Liver (tissue), 3 donors: ENCODE data around the gene BRICD5.

Source experiments
- EGR1 ChIP-seq, 2 donors: IDR thresholded peaks; 2 replicates each; pipeline ENCODE4 v1.6.1; 2016 to 2018; ENCODE audit warnings: antibody characterized with exemption in 2 of 2, low read depth in 2 of 2
- HNF4A ChIP-seq, 2 donors: conservative IDR thresholded peaks; 2 replicates each; pipeline ENCODE4 v1.6.1; 2016; ENCODE audit warnings: antibody characterized with exemption in 2 of 2, mild to moderate bottlenecking in 2 of 2
- HNF4G ChIP-seq: IDR thresholded peaks from 2 replicates; pipeline ENCODE4 v1.6.1; 2016; ENCODE audit warnings: antibody characterized with exemption
- JUND ChIP-seq, 2 donors: IDR thresholded peaks; 2 replicates each; pipeline ENCODE4 v1.6.1; 2016; ENCODE audit warnings: antibody characterized with exemption in 2 of 2
- RAD21 ChIP-seq, 2 donors: IDR thresholded peaks; 2 replicates each; pipeline ENCODE4 v1.6.1; 2016; ENCODE audit warnings: antibody characterized with exemption in 2 of 2, mild to moderate bottlenecking in 2 of 2
- RXRA ChIP-seq, 2 donors: IDR thresholded peaks; 2 replicates each; pipeline ENCODE4 v1.6.1; 2017 to 2018; ENCODE audit warnings: antibody characterized with exemption in 2 of 2, mild to moderate bottlenecking in 1 of 2
- SP1 ChIP-seq: IDR thresholded peaks from 2 replicates; pipeline ENCODE4 v1.6.1; 2018; ENCODE audit warnings: antibody characterized with exemption, mild to moderate bottlenecking
- TAF1 ChIP-seq: conservative IDR thresholded peaks from 2 replicates; pipeline ENCODE4 v1.6.1; 2016; ENCODE audit warnings: antibody characterized with exemption, mild to moderate bottlenecking
- YY1 ChIP-seq: IDR thresholded peaks from 2 replicates; pipeline ENCODE4 v1.6.1; 2016; ENCODE audit warnings: antibody characterized with exemption, mild to moderate bottlenecking
- TF ChIP-seq, protein P1 (sequence below): IDR thresholded peaks from 2 replicates; pipeline ENCODE4 v1.6.1; 2016; ENCODE audit warnings: antibody characterized with exemption
- TF ChIP-seq, protein P2 (sequence below): IDR thresholded peaks from 2 replicates; pipeline ENCODE4 v1.6.1; 2016; ENCODE audit warnings: antibody characterized with exemption, mild to moderate bottlenecking
- TF ChIP-seq, protein P3 (sequence below): fragments of 150-350 bp; IDR thresholded peaks from 2 replicates; pipeline ENCODE4 v1.5.1; 2017; ENCODE audit warnings: improper control_type of control experiment, low read depth, low read length; ENCODE audit not compliant: missing input control
- TF ChIP-seq, protein P4 (sequence below): IDR thresholded peaks from 2 replicates; pipeline ENCODE4 v1.6.1; 2016; ENCODE audit warnings: antibody characterized with exemption
- TF ChIP-seq, protein P5 (sequence below): IDR thresholded peaks from 2 replicates; pipeline ENCODE4 v1.6.1; 2016; ENCODE audit warnings: antibody characterized with exemption
- donor health status: healthy.
- donor health status: healthy.

DNA sequence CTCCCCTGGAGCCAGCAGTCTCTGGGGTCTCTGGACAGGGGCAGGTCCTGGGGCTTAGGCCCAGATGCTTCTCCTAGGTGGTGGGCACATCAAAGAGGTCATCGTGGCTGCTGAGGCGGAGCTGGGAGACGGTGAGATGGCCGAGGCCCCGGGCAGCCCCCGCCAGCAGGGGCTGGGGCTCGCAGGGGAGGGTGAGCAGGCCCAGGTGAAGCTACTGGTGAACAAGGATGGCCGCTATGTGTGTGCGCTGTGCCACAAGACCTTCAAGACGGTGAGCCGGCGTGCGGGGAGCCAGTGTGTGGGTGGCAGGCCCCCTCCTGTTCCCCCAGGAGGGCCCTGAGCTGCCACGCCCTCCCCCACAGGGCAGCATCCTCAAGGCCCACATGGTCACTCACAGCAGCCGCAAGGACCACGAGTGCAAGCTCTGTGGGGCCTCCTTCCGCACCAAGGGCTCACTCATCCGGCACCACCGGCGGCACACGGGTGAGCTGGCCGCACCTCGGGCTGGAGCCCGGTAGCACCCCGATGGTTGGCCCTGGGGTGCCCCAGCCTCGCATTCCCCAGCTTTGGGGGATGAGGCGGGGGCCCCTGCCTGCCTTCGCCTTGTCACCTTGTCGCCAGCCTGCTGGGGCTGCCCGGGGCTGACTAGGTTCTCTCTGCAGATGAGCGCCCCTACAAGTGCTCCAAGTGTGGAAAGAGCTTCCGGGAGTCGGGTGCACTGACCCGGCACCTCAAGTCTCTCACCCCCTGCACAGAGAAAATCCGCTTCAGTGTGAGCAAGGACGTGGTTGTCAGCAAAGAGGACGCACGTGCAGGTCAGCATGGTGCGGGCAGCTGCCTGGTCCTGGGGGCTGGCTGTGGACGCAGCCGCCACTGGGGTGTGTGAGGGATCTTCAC is 21.7 kb upstream of the BRICD5 start:
- TF ChIP-seq, protein P1, sequence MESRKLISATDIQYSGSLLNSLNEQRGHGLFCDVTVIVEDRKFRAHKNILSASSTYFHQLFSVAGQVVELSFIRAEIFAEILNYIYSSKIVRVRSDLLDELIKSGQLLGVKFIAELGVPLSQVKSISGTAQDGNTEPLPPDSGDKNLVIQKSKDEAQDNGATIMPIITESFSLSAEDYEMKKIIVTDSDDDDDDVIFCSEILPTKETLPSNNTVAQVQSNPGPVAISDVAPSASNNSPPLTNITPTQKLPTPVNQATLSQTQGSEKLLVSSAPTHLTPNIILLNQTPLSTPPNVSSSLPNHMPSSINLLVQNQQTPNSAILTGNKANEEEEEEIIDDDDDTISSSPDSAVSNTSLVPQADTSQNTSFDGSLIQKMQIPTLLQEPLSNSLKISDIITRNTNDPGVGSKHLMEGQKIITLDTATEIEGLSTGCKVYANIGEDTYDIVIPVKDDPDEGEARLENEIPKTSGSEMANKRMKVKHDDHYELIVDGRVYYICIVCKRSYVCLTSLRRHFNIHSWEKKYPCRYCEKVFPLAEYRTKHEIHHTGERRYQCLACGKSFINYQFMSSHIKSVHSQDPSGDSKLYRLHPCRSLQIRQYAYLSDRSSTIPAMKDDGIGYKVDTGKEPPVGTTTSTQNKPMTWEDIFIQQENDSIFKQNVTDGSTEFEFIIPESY, result no peak
- TF ChIP-seq, protein P2, sequence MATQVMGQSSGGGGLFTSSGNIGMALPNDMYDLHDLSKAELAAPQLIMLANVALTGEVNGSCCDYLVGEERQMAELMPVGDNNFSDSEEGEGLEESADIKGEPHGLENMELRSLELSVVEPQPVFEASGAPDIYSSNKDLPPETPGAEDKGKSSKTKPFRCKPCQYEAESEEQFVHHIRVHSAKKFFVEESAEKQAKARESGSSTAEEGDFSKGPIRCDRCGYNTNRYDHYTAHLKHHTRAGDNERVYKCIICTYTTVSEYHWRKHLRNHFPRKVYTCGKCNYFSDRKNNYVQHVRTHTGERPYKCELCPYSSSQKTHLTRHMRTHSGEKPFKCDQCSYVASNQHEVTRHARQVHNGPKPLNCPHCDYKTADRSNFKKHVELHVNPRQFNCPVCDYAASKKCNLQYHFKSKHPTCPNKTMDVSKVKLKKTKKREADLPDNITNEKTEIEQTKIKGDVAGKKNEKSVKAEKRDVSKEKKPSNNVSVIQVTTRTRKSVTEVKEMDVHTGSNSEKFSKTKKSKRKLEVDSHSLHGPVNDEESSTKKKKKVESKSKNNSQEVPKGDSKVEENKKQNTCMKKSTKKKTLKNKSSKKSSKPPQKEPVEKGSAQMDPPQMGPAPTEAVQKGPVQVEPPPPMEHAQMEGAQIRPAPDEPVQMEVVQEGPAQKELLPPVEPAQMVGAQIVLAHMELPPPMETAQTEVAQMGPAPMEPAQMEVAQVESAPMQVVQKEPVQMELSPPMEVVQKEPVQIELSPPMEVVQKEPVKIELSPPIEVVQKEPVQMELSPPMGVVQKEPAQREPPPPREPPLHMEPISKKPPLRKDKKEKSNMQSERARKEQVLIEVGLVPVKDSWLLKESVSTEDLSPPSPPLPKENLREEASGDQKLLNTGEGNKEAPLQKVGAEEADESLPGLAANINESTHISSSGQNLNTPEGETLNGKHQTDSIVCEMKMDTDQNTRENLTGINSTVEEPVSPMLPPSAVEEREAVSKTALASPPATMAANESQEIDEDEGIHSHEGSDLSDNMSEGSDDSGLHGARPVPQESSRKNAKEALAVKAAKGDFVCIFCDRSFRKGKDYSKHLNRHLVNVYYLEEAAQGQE, result no peak
- TF ChIP-seq, protein P3, sequence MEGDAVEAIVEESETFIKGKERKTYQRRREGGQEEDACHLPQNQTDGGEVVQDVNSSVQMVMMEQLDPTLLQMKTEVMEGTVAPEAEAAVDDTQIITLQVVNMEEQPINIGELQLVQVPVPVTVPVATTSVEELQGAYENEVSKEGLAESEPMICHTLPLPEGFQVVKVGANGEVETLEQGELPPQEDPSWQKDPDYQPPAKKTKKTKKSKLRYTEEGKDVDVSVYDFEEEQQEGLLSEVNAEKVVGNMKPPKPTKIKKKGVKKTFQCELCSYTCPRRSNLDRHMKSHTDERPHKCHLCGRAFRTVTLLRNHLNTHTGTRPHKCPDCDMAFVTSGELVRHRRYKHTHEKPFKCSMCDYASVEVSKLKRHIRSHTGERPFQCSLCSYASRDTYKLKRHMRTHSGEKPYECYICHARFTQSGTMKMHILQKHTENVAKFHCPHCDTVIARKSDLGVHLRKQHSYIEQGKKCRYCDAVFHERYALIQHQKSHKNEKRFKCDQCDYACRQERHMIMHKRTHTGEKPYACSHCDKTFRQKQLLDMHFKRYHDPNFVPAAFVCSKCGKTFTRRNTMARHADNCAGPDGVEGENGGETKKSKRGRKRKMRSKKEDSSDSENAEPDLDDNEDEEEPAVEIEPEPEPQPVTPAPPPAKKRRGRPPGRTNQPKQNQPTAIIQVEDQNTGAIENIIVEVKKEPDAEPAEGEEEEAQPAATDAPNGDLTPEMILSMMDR, result no peak
- TF ChIP-seq HNF4G (no peak), RAD21 (IDR thresholded peaks at IDR 0.05) (no peak), TAF1 (no peak), JUND (IDR thresholded peaks at IDR 0.05) (no peak), YY1 (no peak), RXRA (IDR thresholded peaks at IDR 0.05) (no peak), EGR1 (IDR thresholded peaks at IDR 0.05; ENCODE audit: low read depth in 2 of 2) (no peak), SP1 (no peak), HNF4A (conservative IDR thresholded peaks at IDR 0.05) (no peak)
- TF ChIP-seq, protein P4, sequence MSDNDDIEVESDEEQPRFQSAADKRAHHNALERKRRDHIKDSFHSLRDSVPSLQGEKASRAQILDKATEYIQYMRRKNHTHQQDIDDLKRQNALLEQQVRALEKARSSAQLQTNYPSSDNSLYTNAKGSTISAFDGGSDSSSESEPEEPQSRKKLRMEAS, result no peak
- TF ChIP-seq, protein P5, sequence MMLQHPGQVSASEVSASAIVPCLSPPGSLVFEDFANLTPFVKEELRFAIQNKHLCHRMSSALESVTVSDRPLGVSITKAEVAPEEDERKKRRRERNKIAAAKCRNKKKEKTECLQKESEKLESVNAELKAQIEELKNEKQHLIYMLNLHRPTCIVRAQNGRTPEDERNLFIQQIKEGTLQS, result no peak
